HG03064 (cell line): Measurements from ENCODE around the gene ICE2.
"Not testable (repeated sequence)": the region's sequence is repeated elsewhere in the genome, so short reads cannot be mapped to it uniquely, and the experiment has no call there.

Experiments
- ATAC-seq: cut with Tn5 transposase; IDR thresholded peaks from one replicate; pipeline ENCODE4 v1.9.1; 2021; ENCODE audit warnings: low read depth; ENCODE audit not compliant: unreplicated experiment

ICE2 gene

GRCh38 chr15:60448668-60449360 is 30.1 kb downstream of the ICE2 start:
- no peak for ATAC-seq

GRCh38 chr15:60444289-60444912 is 34.5 kb downstream of the ICE2 start:
- no peak for ATAC-seq

DNA sequence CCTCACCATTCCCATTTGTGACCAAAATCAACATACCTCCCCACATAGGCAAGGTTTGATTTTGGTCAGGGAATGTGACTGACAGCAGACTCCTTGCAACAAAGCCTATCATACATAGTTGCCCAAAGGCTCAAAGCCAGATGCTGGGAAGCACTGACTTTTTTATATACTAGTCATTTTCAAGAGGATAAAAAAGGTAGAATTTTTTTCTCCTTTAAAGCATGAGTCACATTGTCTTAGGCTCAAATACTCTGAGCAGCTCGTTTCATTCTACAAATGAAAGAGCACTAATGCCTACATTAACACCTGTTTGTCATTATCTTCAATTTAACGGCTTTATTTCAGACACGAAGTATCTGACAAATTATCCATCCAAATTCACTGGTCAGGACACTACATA is 36.2 kb downstream of the ICE2 start:
- no peak for ATAC-seq

- ATAC-seq: no peak
Measured at GRCh38 chr15:60442031-60442650, 36.8 kb downstream of the ICE2 start.

DNA sequence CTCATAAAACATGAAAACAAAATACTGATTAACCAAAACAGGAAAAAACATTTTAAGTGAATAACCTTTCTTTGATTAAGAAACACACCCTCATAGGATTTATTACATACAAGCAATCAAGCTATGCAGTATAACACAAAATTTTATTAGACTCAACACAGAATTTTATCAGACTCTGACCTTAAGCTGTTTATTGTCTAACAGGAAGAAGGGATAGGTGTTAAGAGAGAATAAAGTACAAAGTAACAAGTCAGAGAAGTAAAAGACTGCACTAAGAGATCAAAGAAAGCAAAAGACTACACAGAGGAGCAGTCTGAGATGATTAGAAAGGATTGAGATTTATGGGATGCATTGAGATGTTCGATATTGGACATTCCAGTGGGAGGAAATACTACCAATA is 37.6 kb downstream of the ICE2 start:
- no peak for ATAC-seq

- ATAC-seq: no peak
Measured at GRCh38 chr15:60438646-60439045, 40.3 kb downstream of the ICE2 start.

GRCh38 chr15:60428935-60429334 is 50.0 kb downstream of the ICE2 start:
- ATAC-seq: no peak

DNA sequence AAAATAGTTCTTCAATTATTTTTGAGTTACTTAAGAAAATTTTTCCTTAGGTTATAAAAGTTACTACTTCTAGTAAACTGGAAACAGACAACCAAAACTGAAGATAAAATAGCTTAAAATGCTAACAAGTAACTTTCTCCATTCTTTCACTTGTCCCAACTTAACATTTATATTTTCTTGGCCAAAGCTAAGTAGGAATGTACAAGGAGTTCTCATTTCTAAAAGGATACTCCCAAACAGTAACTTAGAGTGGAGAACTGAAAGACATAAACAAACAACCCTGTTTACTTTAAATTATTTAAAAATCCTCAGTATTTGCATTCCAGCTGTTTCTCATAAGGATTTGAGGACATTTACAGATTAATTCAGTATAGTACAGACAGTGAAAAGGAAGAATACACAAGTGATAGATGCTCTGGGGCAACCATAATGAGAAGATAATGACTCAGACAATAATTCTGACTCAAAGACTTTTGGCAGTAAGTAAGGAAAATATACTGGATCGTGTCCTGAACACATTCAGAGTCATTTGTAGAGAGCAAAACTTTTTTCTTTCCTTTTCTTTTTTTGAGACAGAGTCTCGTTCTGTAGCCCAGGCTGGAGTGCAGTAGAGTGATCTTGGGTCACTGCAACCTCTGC is 52.0 kb downstream of the ICE2 start:
- no peak for ATAC-seq

DNA sequence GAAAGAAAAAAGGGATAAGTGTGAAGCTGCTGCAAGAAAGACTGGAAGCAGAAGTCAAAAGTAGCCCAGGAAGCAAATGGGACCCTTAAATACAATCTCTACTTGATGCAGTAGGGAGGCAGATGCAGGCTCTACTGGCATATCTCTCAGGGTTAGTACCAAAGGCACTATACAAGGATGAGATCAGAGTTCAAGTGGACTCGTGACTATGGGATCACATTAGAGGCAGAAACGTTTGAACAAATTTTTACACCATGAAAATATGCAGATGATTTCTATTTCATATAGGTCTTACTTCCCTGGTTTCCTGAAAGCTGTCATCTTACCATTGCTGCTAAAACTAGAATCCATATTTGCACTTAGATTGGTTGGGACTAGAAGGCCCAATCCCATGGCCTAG is 53.5 kb downstream of the ICE2 start:
- ATAC-seq: no peak

- ATAC-seq: no peak
Measured at GRCh38 chr15:60424006-60424405, 54.9 kb downstream of the ICE2 start.

GRCh38 chr15:60423537-60423936 is 55.4 kb downstream of the ICE2 start:
- ATAC-seq: no peak

- ATAC-seq: no peak
Measured at GRCh38 chr15:60421544-60421943, 57.4 kb downstream of the ICE2 start.

DNA sequence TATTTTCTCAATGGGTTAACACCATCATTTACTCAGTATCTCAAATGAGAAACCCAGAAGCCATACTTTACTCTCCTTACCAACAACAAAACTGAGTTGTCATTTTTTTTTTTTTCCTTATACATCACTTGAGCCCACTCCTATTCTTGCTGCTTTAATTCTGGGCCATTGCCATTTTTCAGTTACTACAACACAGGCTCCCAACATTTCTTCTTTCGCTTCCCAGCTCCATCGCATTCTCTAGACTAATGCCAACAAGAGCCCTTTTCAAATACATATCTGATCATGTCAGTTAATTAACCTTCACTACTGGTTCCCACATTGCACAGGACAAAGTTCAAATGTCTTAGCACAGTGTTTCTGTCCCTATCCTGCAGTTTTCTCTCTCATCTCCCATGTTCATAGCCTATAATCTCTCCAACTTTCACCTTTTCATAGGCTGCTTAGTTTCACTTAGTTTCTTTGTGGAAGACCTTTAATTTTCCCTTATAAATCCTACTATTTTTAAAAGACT is 58.7 kb downstream of the ICE2 start:
- ATAC-seq: no peak

DNA sequence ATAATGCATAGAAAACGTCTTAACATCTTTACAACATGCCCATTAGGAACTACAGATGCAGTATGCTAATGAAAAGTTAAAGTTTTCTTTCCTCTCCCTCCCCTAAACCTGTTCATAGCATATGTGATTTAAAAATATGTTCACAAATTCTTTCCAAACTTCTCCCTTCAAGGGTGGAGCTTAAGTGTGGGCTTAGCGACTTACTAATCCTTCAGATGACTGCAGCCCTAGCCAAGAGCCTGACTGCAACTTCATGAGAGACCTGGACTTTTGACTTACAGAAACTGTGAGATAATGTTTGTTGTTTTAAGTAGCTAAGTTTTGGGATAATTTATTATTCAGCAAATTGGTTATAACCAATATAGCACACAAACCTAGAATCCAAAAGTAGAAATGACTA is 59.2 kb downstream of the ICE2 start:
- ATAC-seq: no peak

GRCh38 chr15:60418096-60418495 is 60.8 kb downstream of the ICE2 start:
- no peak for ATAC-seq

- no peak for ATAC-seq
Measured at GRCh38 chr15:60417112-60417511, 61.8 kb downstream of the ICE2 start.

- ATAC-seq: no peak
Measured at GRCh38 chr15:60416484-60416883, 62.5 kb downstream of the ICE2 start.

- ATAC-seq: no peak
Measured at GRCh38 chr15:60414016-60414682, 64.8 kb downstream of the ICE2 start.

GRCh38 chr15:60413231-60413824 is 65.6 kb downstream of the ICE2 start:
- ATAC-seq: no peak

DNA sequence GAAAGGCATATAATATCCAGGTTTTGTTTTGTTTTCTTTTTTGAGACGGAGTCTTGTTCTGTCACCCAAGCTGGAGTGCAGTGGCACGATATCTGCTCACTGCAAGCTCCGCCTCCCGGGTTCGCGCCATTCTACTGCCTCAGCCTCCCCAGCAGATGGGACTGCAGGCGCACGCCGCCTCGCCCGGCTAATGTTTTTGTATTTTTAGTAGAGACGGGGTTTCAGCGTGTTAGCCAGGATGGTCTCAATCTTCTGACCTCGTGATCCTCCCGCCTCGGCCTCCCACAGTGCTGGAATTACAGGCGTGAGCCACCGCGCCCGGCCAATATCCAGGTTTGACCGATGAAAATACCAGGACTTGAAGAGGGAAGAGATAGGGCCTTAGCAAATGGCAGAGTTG is 66.1 kb downstream of the ICE2 start:
- not testable (repeated sequence) for ATAC-seq
